GM12878 (cell line): ENCODE measurements around the gene COL28A1. TPM values are rescaled to one million over a fixed set of nuclear protein-coding genes. Genes with fewer than 3 reads are reported as not detected.

Experiments used
- ATAC-seq: fragments of 200-7000 bp; cut with Tn5 transposase; 3 replicates; pipeline ENCODE4 v1.9.1; 2020; ENCODE audit warnings: mild to moderate bottlenecking, moderate library complexity
- BruUV-seq: library from RNA; stranded (reverse); fragments of 400-500 nt; replicated peaks from 2 replicates; lab custom pipeline; 2021; lab: Mats Ljungman, UMichigan
- CTCF ChIA-PET: fragments of 300-600 bp; sonication (Branson Sonifier 250); formaldehyde crosslinking; extraction: SDS; loops from one replicate; lab custom pipeline; 2021; ENCODE audit warnings: inconsistent platforms; lab: Yijun Ruan, JAX
- POLR2A ChIA-PET: fragments of 350-600 bp; formaldehyde crosslinking; extraction: SDS; loops from one replicate; lab custom pipeline; 2021; ENCODE audit warnings: inconsistent platforms; lab: Charles Lee
- RAD21 ChIA-PET: fragments of 300-600 bp; sonication (Branson Sonifier 250); formaldehyde crosslinking; loops from one replicate; lab custom pipeline; 2023; ENCODE audit warnings: antibody characterized with exemption; ENCODE audit not compliant: unreplicated experiment; lab: Charles Lee
- SMC1A ChIA-PET: fragments of 300-600 bp; sonication (Branson Sonifier 250); formaldehyde crosslinking; loops from one replicate; lab custom pipeline; 2023; ENCODE audit not compliant: unreplicated experiment, uncharacterized antibody; lab: Charles Lee
- DNase-seq: peaks from one replicate; pipeline ENCODE4 v3.0.0-alpha.2; 2011; ENCODE audit warnings: low read depth, low spot score
- FAIRE-seq: peaks from 3 replicates; lab custom pipeline; 2011; peaks lifted over from hg19 to GRCh38; lab: Jason Lieb, UNC
- H2AFZ ChIP-seq: 2 replicates; pipeline ENCODE4 v1.6.0; 2011; ENCODE audit warnings: low read depth, low read length, control low read depth; ENCODE audit not compliant: control insufficient read depth
- H3K27ac ChIP-seq: 2 replicates; pipeline ENCODE4 v1.5.1; 2011; ENCODE audit warnings: control low read depth; ENCODE audit not compliant: control insufficient read depth, insufficient read depth
- H3K27me3 ChIP-seq, 2 experiments: replicated peaks in 1 of 2; 2 replicates each; pipeline versions ENCODE4 v1.6.0 to v1.6.1; 2011; ENCODE audit warnings: low read length in 1 of 2; ENCODE audit not compliant: control insufficient read depth in 2 of 2, insufficient read depth in 2 of 2
- H3K36me3 ChIP-seq, 2 experiments: 2 replicates each; pipeline ENCODE4 v1.5.1; 2011; ENCODE audit warnings: low read length in 1 of 2; ENCODE audit not compliant: control insufficient read depth in 2 of 2, insufficient read depth in 2 of 2
- H3K4me1 ChIP-seq: 2 replicates; pipeline ENCODE4 v1.6.1; 2011; ENCODE audit warnings: mild to moderate bottlenecking, low read length, moderate library complexity, mixed read lengths; ENCODE audit not compliant: control insufficient read depth, insufficient read depth
- H3K4me2 ChIP-seq: 2 replicates; pipeline ENCODE4 v1.6.0; 2011; ENCODE audit warnings: control low read depth; ENCODE audit not compliant: control insufficient read depth, insufficient read depth
- H3K4me3 ChIP-seq: fragments of 200-600 bp; sonication (generic); 2 replicates; pipeline ENCODE4 v1.5.1; 2016
- H3K79me2 ChIP-seq: 2 replicates; pipeline ENCODE4 v1.6.0; 2011; ENCODE audit warnings: low read length; ENCODE audit not compliant: control insufficient read depth, insufficient read depth
- H3K9ac ChIP-seq: 2 replicates; pipeline ENCODE4 v1.8.0; 2011; ENCODE audit warnings: low read length, control low read depth, mixed read lengths; ENCODE audit not compliant: control insufficient read depth, insufficient read depth
- H3K9me3 ChIP-seq: replicated peaks from 3 replicates; pipeline ENCODE4 v1.5.1; 2011; ENCODE audit warnings: mild to moderate bottlenecking, low read length; ENCODE audit not compliant: control insufficient read depth, insufficient read depth
- H4K20me1 ChIP-seq: 2 replicates; pipeline ENCODE4 v1.6.0; 2011; ENCODE audit not compliant: control insufficient read depth, insufficient read depth
- ATF7 ChIP-seq: fragments of 450-650 bp; IDR thresholded peaks from 2 replicates; pipeline ENCODE4 v1.6.1; 2016; ENCODE audit warnings: low read depth, mild to moderate bottlenecking
- CBX5 ChIP-seq: sonication (generic); IDR thresholded peaks from 2 replicates; pipeline ENCODE4 v1.6.1; 2016; ENCODE audit warnings: low read depth, moderate library complexity, mild to moderate bottlenecking, inconsistent platforms
- CTCF ChIP-seq, 3 experiments: IDR thresholded peaks in 2 of 3; conservative IDR thresholded peaks in 1 of 3; 2 replicates each; pipeline ENCODE4 v1.5.1; 2011; ENCODE audit warnings: low read depth in 3 of 3, low read length in 3 of 3, mild to moderate bottlenecking in 3 of 3, control low read depth in 2 of 3, moderate library complexity in 2 of 3, inconsistent platforms in 1 of 3, mixed read lengths in 1 of 3; ENCODE audit not compliant: control insufficient read depth in 2 of 3, insufficient read depth in 1 of 3; ENCODE audit errors: extremely low read depth in 1 of 3
- EP300 ChIP-seq, 2 experiments: fragments of 150-350 bp in 1 of 2; IDR thresholded peaks; 2 replicates each; pipeline ENCODE4 v1.6.1; 2011 to 2012; ENCODE audit warnings: low read depth in 2 of 2, low read length in 2 of 2, borderline replicate concordance in 1 of 2, improper control_type of control experiment in 1 of 2, inconsistent platforms in 1 of 2; ENCODE audit not compliant: control insufficient read depth in 1 of 2
- IRF4 ChIP-seq: IDR thresholded peaks from 2 replicates; pipeline ENCODE4 v1.6.1; 2011; ENCODE audit warnings: low read depth, low read length
- PAX5 ChIP-seq: IDR thresholded peaks from 2 replicates; pipeline ENCODE4 v1.6.1; 2011; ENCODE audit warnings: low read depth, low read length, borderline replicate concordance
- SIN3A ChIP-seq: IDR thresholded peaks from 2 replicates; pipeline ENCODE4 v1.6.1; 2012; ENCODE audit warnings: low read depth, low read length, improper control_type of control experiment
- SP1 ChIP-seq: IDR thresholded peaks from one replicate; pipeline ENCODE4 v1.6.1; 2011; ENCODE audit warnings: low read depth, low read length
- SPI1 ChIP-seq: IDR thresholded peaks from 2 replicates; pipeline ENCODE4 v1.6.1; 2011; ENCODE audit warnings: low read depth, mild to moderate bottlenecking, low read length, moderate library complexity, borderline replicate concordance; ENCODE audit not compliant: insufficient read depth
- SREBF2 ChIP-seq: IDR thresholded peaks from 2 replicates; pipeline ENCODE4 v1.6.1; 2012; ENCODE audit warnings: mild to moderate bottlenecking, low read length
- STAT3 ChIP-seq: IDR thresholded peaks from 2 replicates; pipeline ENCODE4 v1.6.1; 2011; ENCODE audit warnings: low read depth, low read length, improper control_type of control experiment
- TCF7 ChIP-seq: IDR thresholded peaks from 2 replicates; pipeline ENCODE4 v1.6.1; 2014; ENCODE audit warnings: antibody characterized with exemption, borderline replicate concordance
- ZZZ3 ChIP-seq: IDR thresholded peaks from 2 replicates; pipeline ENCODE4 v1.6.1; 2011; ENCODE audit warnings: low read depth; ENCODE audit not compliant: control insufficient read depth, insufficient read length
- WGBS: methylation state at CpG from one replicate; pipeline ENCODE4 v1.1.6; 2016; ENCODE audit warnings: low lambda C conversion rate; ENCODE audit not compliant: insufficient replicate concordance, insufficient coverage; ENCODE audit errors: missing lambda C conversion rate; 5-methylcytosine and 5-hydroxymethylcytosine counted together
- in situ Hi-C: fragments of 300-500 bp; cut with MboI; formaldehyde crosslinking; loops from 9 replicates; pipeline ENCODE4 v1.14.3; 2018; ENCODE audit warnings: mixed read lengths
- intact Hi-C: fragments of 100-400 bp; cut with micrococcal nuclease; formaldehyde crosslinking; loops from one replicate; pipeline ENCODE4 v1.14.2; 2022; ENCODE audit not compliant: unreplicated experiment
- polyA plus RNA-seq, 11 experiments: library from polyadenylated mRNA; depleted of rRNA in 4 of 11; unstranded in 6 of 11; stranded (reverse) in 5 of 11; fragments of >200 nt; fragmentation: Nextera tagmentation in 4 of 11; fragmentation: Illumina TruSeq in 1 of 11; extraction: Ambion mirVana in 4 of 11; extraction: Trizol in 1 of 11; gene quantifications; 1 replicate in 1 of 11; 2 replicates in 10 of 11; pipeline versions ENCODE4 v1.2.1 to v1.2.3, GENCODE V29; 2011 to 2016; ENCODE audit warnings: inconsistent platforms in 2 of 11, missing spikeins in 2 of 11, low read depth in 1 of 11
- total RNA-seq, 4 experiments: library from RNA; depleted of rRNA in 3 of 4; stranded (reverse); fragments of >200 nt in 3 of 4; fragmentation: Illumina TruSeq in 1 of 4; extraction: Trizol in 1 of 4; gene quantifications; 2 replicates each; pipeline versions ENCODE4 v1.2.1 to v1.2.3, GENCODE V29; 2013 to 2021
- TF ChIP-seq, protein P1 (sequence below): fragments of 450-650 bp; conservative IDR thresholded peaks from 2 replicates; pipeline ENCODE4 v1.6.1; 2017; ENCODE audit warnings: mild to moderate bottlenecking, moderate library complexity
- TF ChIP-seq, protein P2 (sequence below): IDR thresholded peaks from 2 replicates; pipeline ENCODE4 v1.6.1; 2012; ENCODE audit warnings: low read depth, low read length, improper control_type of control experiment
- TF ChIP-seq, protein P3 (sequence below): fragments of 450-650 bp; IDR thresholded peaks from 2 replicates; pipeline ENCODE4 v1.6.1; 2017; ENCODE audit warnings: borderline replicate concordance

The COL28A1 gene
- total and polyA plus RNA-seq, 10 of the 15 experiments (the other 5 are each of a cell fraction or from before 2014, with no cell fraction given) = 0.05 to 0.22 TPM; not detected in 8

- H3K36me3 ChIP-seq = no peaks in the 10 kb centered on the region
- CTCF ChIA-PET = interaction anchor here (0.8 kb wide), 1 partner anchor 652 kb away, joined by 3 read pairs; no protein-coding TSS in a partner anchor
- no peaks in the 10 kb centered on the region for H3K27me3 ChIP-seq
- no peak for TF ChIP-seq CBX5
- TF ChIP-seq ATF7 = no peak
- no peak for TF ChIP-seq TCF7
- no peak for TF ChIP-seq CTCF (IDR thresholded peaks at IDR 0.05 in 2 of 3, conservative IDR thresholded peaks at IDR 0.05 in 1 of 3; ENCODE audit: control insufficient read depth in 2 of 3, extremely low read depth in 1 of 3, insufficient read depth in 1 of 3, low read depth in 3 of 3, low read length in 3 of 3)
- no peak for TF ChIP-seq PAX5
- TF ChIP-seq SPI1 = no peak
- TF ChIP-seq, protein P1, sequence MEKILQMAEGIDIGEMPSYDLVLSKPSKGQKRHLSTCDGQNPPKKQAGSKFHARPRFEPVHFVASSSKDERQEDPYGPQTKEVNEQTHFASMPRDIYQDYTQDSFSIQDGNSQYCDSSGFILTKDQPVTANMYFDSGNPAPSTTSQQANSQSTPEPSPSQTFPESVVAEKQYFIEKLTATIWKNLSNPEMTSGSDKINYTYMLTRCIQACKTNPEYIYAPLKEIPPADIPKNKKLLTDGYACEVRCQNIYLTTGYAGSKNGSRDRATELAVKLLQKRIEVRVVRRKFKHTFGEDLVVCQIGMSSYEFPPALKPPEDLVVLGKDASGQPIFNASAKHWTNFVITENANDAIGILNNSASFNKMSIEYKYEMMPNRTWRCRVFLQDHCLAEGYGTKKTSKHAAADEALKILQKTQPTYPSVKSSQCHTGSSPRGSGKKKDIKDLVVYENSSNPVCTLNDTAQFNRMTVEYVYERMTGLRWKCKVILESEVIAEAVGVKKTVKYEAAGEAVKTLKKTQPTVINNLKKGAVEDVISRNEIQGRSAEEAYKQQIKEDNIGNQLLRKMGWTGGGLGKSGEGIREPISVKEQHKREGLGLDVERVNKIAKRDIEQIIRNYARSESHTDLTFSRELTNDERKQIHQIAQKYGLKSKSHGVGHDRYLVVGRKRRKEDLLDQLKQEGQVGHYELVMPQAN = no peak
- TF ChIP-seq IRF4 = no peak
- TF ChIP-seq EP300 (IDR thresholded peaks at IDR 0.05; ENCODE audit: borderline replicate concordance in 1 of 2, control insufficient read depth in 1 of 2, low read depth in 2 of 2, low read length in 2 of 2) = no peak
- TF ChIP-seq, protein P2, sequence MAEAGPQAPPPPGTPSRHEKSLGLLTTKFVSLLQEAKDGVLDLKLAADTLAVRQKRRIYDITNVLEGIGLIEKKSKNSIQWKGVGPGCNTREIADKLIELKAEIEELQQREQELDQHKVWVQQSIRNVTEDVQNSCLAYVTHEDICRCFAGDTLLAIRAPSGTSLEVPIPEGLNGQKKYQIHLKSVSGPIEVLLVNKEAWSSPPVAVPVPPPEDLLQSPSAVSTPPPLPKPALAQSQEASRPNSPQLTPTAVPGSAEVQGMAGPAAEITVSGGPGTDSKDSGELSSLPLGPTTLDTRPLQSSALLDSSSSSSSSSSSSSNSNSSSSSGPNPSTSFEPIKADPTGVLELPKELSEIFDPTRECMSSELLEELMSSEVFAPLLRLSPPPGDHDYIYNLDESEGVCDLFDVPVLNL = no peak
- TF ChIP-seq SREBF2 = no peak
- no peak for TF ChIP-seq SIN3A
- TF ChIP-seq ZZZ3 = no peak
- no peak for TF ChIP-seq SP1
- TF ChIP-seq, protein P3, sequence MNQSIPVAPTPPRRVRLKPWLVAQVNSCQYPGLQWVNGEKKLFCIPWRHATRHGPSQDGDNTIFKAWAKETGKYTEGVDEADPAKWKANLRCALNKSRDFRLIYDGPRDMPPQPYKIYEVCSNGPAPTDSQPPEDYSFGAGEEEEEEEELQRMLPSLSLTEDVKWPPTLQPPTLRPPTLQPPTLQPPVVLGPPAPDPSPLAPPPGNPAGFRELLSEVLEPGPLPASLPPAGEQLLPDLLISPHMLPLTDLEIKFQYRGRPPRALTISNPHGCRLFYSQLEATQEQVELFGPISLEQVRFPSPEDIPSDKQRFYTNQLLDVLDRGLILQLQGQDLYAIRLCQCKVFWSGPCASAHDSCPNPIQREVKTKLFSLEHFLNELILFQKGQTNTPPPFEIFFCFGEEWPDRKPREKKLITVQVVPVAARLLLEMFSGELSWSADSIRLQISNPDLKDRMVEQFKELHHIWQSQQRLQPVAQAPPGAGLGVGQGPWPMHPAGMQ = no peak
- TF ChIP-seq STAT3 = no peak
- TF ChIP-seq, all 136 proteins: peak for 0
- ATAC-seq = no peak
- intact Hi-C loops (loop anchor here (5.0 kb wide), 4 partner anchors 252 to 552 kb away; partner anchors contain the start of gene GLCCI1), in situ Hi-C loops (no loop called here)
- H3K27ac ChIP-seq = no peak overlapping the region
- no peak overlapping the region for H3K4me2 ChIP-seq
- DNase-seq = no peak
- SMC1A ChIA-PET = interaction anchor here (0.7 to 1.9 kb wide), 4 partner anchors 15 to 383 kb away, joined by 3 to 4 read pairs (median 4); no protein-coding TSS in a partner anchor
- BruUV-seq = no TSS peak
- H3K4me3 ChIP-seq = no peak overlapping the region
- H2AFZ ChIP-seq = no peak overlapping the region
- RAD21 ChIA-PET = interaction anchor here (1.3 to 1.9 kb wide), 2 partner anchors 20 to 377 kb away, joined by 4 to 5 read pairs; no protein-coding TSS in a partner anchor
- H3K9me3 ChIP-seq = no peaks in the 10 kb centered on the region
- 0 out of 2 replicates have a peak, but pooled peaks cover 3% of the 10 kb centered on the region for H3K4me1 ChIP-seq
- POLR2A ChIA-PET = interaction anchor here (0.6 kb wide), 1 partner anchor 14 kb away, joined by 3 read pairs; no protein-coding TSS in a partner anchor
- FAIRE-seq = no peak
- H3K79me2 ChIP-seq = peaks cover 33% of the 10 kb centered on the region
- WGBS = 97% methylated on average over 4 of the region's 4 CpGs
- H3K9ac ChIP-seq = no peak overlapping the region
- no peaks in the 10 kb centered on the region for H4K20me1 ChIP-seq
These were observed 29.5 kb upstream of the COL28A1 start for GRCh38 chr7:7565018-7565680.
